B cell (primary cell): ENCODE measurements around the gene PIGQ. TPM values are rescaled to one million over a fixed set of nuclear protein-coding genes. Genes with fewer than 3 reads are reported as not detected.

Experiments
- ATAC-seq: fragments of 200-7000 bp; cut with Tn5 transposase; one replicate; pipeline ENCODE4 v1.10.0; 2021; ENCODE audit warnings: low read depth, mild to moderate bottlenecking, moderate number of reproducible peaks, moderate library complexity
- CTCF ChIA-PET: fragments of 350-600 bp; sonication (Branson Sonifier 250); formaldehyde crosslinking; loops from one replicate; lab custom pipeline; 2021; ENCODE audit warnings: antibody characterized with exemption, inconsistent platforms; lab: Charles Lee
- POLR2A ChIA-PET: fragments of 350-600 bp; sonication (Branson Sonifier 250); formaldehyde crosslinking; loops from one replicate; lab custom pipeline; 2021; ENCODE audit warnings: antibody characterized with exemption; lab: Charles Lee
- DNase-seq: peaks from one replicate; pipeline ENCODE4 v3.0.0; 2013
- H2AFZ ChIP-seq: 2 replicates; pipeline ENCODE4 v1.6.1; 2012; ENCODE audit warnings: mild to moderate bottlenecking, low read depth, low read length; ENCODE audit not compliant: insufficient read depth, poor library complexity, severe bottlenecking
- H3K27ac ChIP-seq, 2 donors: 1 replicate in 1 of 2; 2 replicates in 1 of 2; pipeline ENCODE4 v1.5.1; 2012 to 2013; ENCODE audit warnings: low read length in 2 of 2, mild to moderate bottlenecking in 2 of 2, moderate library complexity in 1 of 2
- H3K27me3 ChIP-seq, 4 experiments: fragments of 200-600 bp in 1 of 4; sonication (generic) in 1 of 4; replicated peaks in 1 of 4; 1 replicate in 2 of 4; 2 replicates in 2 of 4; pipeline versions ENCODE4 v1.6.1 to v1.7.0; 2013 to 2016; ENCODE audit warnings: low read length in 3 of 4, mild to moderate bottlenecking in 2 of 4, mixed read lengths in 1 of 4, moderate library complexity in 1 of 4; ENCODE audit not compliant: insufficient read depth in 4 of 4, control insufficient read depth in 3 of 4; ENCODE audit errors: control extremely low read depth in 1 of 4
- H3K36me3 ChIP-seq, 2 experiments: replicated peaks in 1 of 2; 1 replicate in 1 of 2; 2 replicates in 1 of 2; pipeline versions ENCODE4 v1.6.1 to v1.7.1; 2013; ENCODE audit warnings: low read length in 1 of 2; ENCODE audit not compliant: insufficient read depth in 2 of 2, control insufficient read depth in 1 of 2; ENCODE audit errors: control extremely low read depth in 1 of 2, extremely low read depth in 1 of 2
- H3K4me1 ChIP-seq, 2 donors: fragments of 200-600 bp in 1 of 2; sonication (generic) in 1 of 2; 1 replicate in 1 of 2; 2 replicates in 1 of 2; pipeline versions ENCODE4 v1.5.1 to v1.6.1; 2013 to 2017; ENCODE audit warnings: low read length in 2 of 2; ENCODE audit not compliant: control insufficient read depth in 2 of 2, insufficient read depth in 2 of 2
- H3K4me2 ChIP-seq: replicated peaks from 2 replicates; pipeline ENCODE3; 2012; ENCODE audit warnings: mild to moderate bottlenecking, low read depth, low read length; ENCODE audit not compliant: poor library complexity, severe bottlenecking
- H3K4me3 ChIP-seq, 5 experiments: fragments of 200-600 bp in 1 of 5; sonication (generic) in 1 of 5; 1 replicate in 3 of 5; 2 replicates in 2 of 5; pipeline versions ENCODE4 v1.5.1 to v1.7.0; 2011 to 2016; ENCODE audit warnings: low read length in 4 of 5, mild to moderate bottlenecking in 4 of 5, low read depth in 2 of 5, control low read depth in 1 of 5, moderate library complexity in 1 of 5; ENCODE audit not compliant: insufficient read depth in 1 of 5; ENCODE audit errors: control extremely low read depth in 1 of 5, extremely low read depth in 1 of 5
- H3K79me2 ChIP-seq: fragments of 200-600 bp; sonication (generic); one replicate; pipeline ENCODE4 v1.6.0; 2016; ENCODE audit warnings: low read length; ENCODE audit not compliant: control insufficient read depth, insufficient read depth
- H3K9ac ChIP-seq: fragments of 200-600 bp; sonication (generic); 2 replicates; pipeline ENCODE4 v1.6.1; 2017; ENCODE audit warnings: mild to moderate bottlenecking, low read length, moderate library complexity
- H3K9me3 ChIP-seq, 3 donors: one replicate each; pipeline versions ENCODE4 v1.6.1 to v1.7.1; 2013; ENCODE audit warnings: low read length in 2 of 3; ENCODE audit not compliant: control insufficient read depth in 2 of 3, insufficient read depth in 1 of 3; ENCODE audit errors: control extremely low read depth in 1 of 3
- H4K20me1 ChIP-seq: 2 replicates; pipeline ENCODE4 v1.6.0; 2012; ENCODE audit warnings: mild to moderate bottlenecking, low read length; ENCODE audit not compliant: insufficient read depth, control insufficient read depth, poor library complexity, severe bottlenecking
- H3K27ac Mint-ChIP-seq: one replicate; pipeline ENCODE4 v1.8.0; 2021; ENCODE audit warnings: mixed read lengths
- H3K27me3 Mint-ChIP-seq: one replicate; pipeline ENCODE4 v1.8.0; 2021; ENCODE audit warnings: mixed read lengths
- H3K4me1 Mint-ChIP-seq: one replicate; pipeline ENCODE4 v1.8.0; 2021; ENCODE audit warnings: mixed read lengths
- H3K4me3 Mint-ChIP-seq: one replicate; pipeline ENCODE4 v1.8.0; 2021; ENCODE audit warnings: mixed read lengths
- H3K9me3 Mint-ChIP-seq: one replicate; pipeline ENCODE4 v1.8.0; 2022; ENCODE audit warnings: mixed read lengths; ENCODE audit not compliant: insufficient read depth
- CTCF ChIP-seq: fragments of 200-600 bp; IDR thresholded peaks from one replicate; pipeline ENCODE4 v1.8.0; 2022; ENCODE audit warnings: antibody characterized with exemption, mild to moderate bottlenecking
- EZH2 ChIP-seq: IDR thresholded peaks from 2 replicates; pipeline ENCODE4 v1.6.1; 2012; ENCODE audit warnings: borderline replicate concordance, low read depth, mild to moderate bottlenecking, moderate library complexity, low read length; ENCODE audit not compliant: insufficient read depth, poor library complexity, severe bottlenecking
- WGBS: methylation state at CpG from one replicate; pipeline ENCODE4 v1.1.5; 2013; ENCODE audit warnings: missing lambda C conversion rate; ENCODE audit not compliant: insufficient coverage; 5-methylcytosine and 5-hydroxymethylcytosine counted together
- intact Hi-C: fragments of 100-400 bp; cut with micrococcal nuclease; formaldehyde crosslinking; loops from one replicate; pipeline ENCODE4 v1.10.0; 2022
- polyA plus RNA-seq: library from polyadenylated mRNA; depleted of rRNA; stranded (reverse); fragments of >200 nt; gene quantifications from 2 replicates; pipeline ENCODE4 v1.2.3, GENCODE V29; 2012
- total RNA-seq, 2 donors: library from RNA; stranded (reverse); fragments of 120-200 nt in 1 of 2; gene quantifications; 1 replicate in 1 of 2; 2 replicates in 1 of 2; pipeline versions ENCODE4 v1.2.3 to v1.2.4, GENCODE V29; 2013 to 2022

Gene PIGQ
- total and polyA plus RNA-seq, 2 donors (not counting 1 experiment from before 2014, with no cell fraction given) = 56.9 to 68.5 TPM

- intact Hi-C loops = no loop called here
These were observed 24.0 kb downstream of the PIGQ start for GRCh38 chr16:593807-594206.

More at GRCh38 chr16:593807-594206, 24.0 kb downstream of the PIGQ start:
- no peaks in the 10 kb centered on the region for H3K9me3 Mint-ChIP-seq
- no peak overlapping the region for H3K27ac Mint-ChIP-seq
- peaks cover 37% of the 10 kb centered on the region for H3K4me1 Mint-ChIP-seq
- Histone ChIP-seq H3K4me3 (no peak overlapping the region), H3K27ac (no peak overlapping the region), H3K9ac (no peak overlapping the region), H3K9me3 (no peaks in the 10 kb centered on the region), H3K79me2 (peaks cover 72% of the 10 kb centered on the region), H4K20me1 (peaks cover 44% of the 10 kb centered on the region), H3K27me3 (no peaks in the 10 kb centered on the region), H2AFZ (no peak overlapping the region), H3K4me2 (no peak overlapping the region), H3K36me3 (peaks cover 0 to 2% of the 10 kb centered on the region in 2 experiments), H3K4me1 (peaks cover 8 to 15% of the 10 kb centered on the region in 2 donors)
- no peak for ATAC-seq
- ChIA-PET CTCF (interaction anchor here (0.5 to 1.1 kb wide), 3 partner anchors 17 to 161 kb away, joined by 3 to 4 read pairs (median 4); no protein-coding TSS in a partner anchor), POLR2A (interaction anchor here (0.5 to 0.6 kb wide), 3 partner anchors 61 to 219 kb away, joined by 3 to 4 read pairs (median 4); partner anchors contain the start of gene RHBDL1)
- DNase-seq = no peak
- H3K27me3 Mint-ChIP-seq = no peaks in the 10 kb centered on the region
- WGBS = 91% methylated on average over 16 of the region's 16 CpGs
- TF ChIP-seq EZH2 (no peak), CTCF (no peak)
- no peak overlapping the region for H3K4me3 Mint-ChIP-seq
